DND-41 (cell line): ENCODE measurements around the gene MMAB.

Experiments
- ATAC-seq: fragments of 200-7000 bp; cut with Tn5 transposase; 3 replicates; pipeline ENCODE4 v1.9.1; 2021; ENCODE audit warnings: low read depth; ENCODE audit not compliant: insufficient read depth
- DNase-seq: peaks from one replicate; pipeline ENCODE4 v3.0.0-alpha.2; 2020
- H2AFZ ChIP-seq: 2 replicates; pipeline ENCODE4 v1.6.0; 2012; ENCODE audit warnings: low read depth, low read length
- H3K27ac ChIP-seq: 2 replicates; pipeline ENCODE4 v1.5.1; 2012; ENCODE audit warnings: low read length, inconsistent platforms
- H3K27me3 ChIP-seq: fragments of 200-600 bp; sonication (generic); 2 replicates; pipeline ENCODE4 v1.6.0; 2012; ENCODE audit warnings: low read length, mild to moderate bottlenecking, inconsistent platforms; ENCODE audit not compliant: insufficient read depth, poor library complexity
- H3K36me3 ChIP-seq: 2 replicates; pipeline ENCODE4 v1.5.1; 2012; ENCODE audit warnings: low read length, inconsistent platforms; ENCODE audit not compliant: insufficient read depth
- H3K4me1 ChIP-seq: 2 replicates; pipeline ENCODE4 v1.5.1; 2012; ENCODE audit warnings: mild to moderate bottlenecking, low read length; ENCODE audit not compliant: insufficient read depth
- H3K4me2 ChIP-seq: 2 replicates; pipeline ENCODE4 v1.6.0; 2012; ENCODE audit warnings: mild to moderate bottlenecking, moderate library complexity, low read length, inconsistent platforms; ENCODE audit not compliant: insufficient read depth
- H3K4me3 ChIP-seq, 2 experiments: fragments of 200-600 bp in 1 of 2; shearing (Covaris generic) in 1 of 2; 2 replicates each; pipeline ENCODE4 v1.5.1; 2012 to 2016; ENCODE audit warnings: inconsistent platforms in 2 of 2, low read length in 2 of 2, mild to moderate bottlenecking in 2 of 2, low read depth in 1 of 2, moderate library complexity in 1 of 2
- H3K79me2 ChIP-seq: 2 replicates; pipeline ENCODE4 v1.6.0; 2012; ENCODE audit warnings: low read length, inconsistent platforms; ENCODE audit not compliant: insufficient read depth
- H3K9ac ChIP-seq: 2 replicates; pipeline ENCODE4 v1.6.0; 2012; ENCODE audit warnings: low read depth, mild to moderate bottlenecking, inconsistent platforms, low read length, moderate library complexity
- H3K9me3 ChIP-seq: 2 replicates; pipeline ENCODE4 v1.5.1; 2012; ENCODE audit warnings: low read length, moderate library complexity, mild to moderate bottlenecking, inconsistent platforms; ENCODE audit not compliant: insufficient read depth, severe bottlenecking
- H4K20me1 ChIP-seq: 2 replicates; pipeline ENCODE4 v1.6.0; 2012; ENCODE audit warnings: low read length; ENCODE audit not compliant: insufficient read depth
- EZH2 ChIP-seq: IDR thresholded peaks from 3 replicates; pipeline ENCODE4 v1.6.1; 2012; ENCODE audit warnings: borderline replicate concordance, low read depth, mild to moderate bottlenecking, moderate library complexity, low read length, inconsistent platforms; ENCODE audit not compliant: severe bottlenecking
- TF ChIP-seq, protein P1 (sequence below): IDR thresholded peaks from 2 replicates; pipeline ENCODE4 v1.5.1; 2012; ENCODE audit warnings: borderline replicate concordance, low read length, moderate library complexity, mild to moderate bottlenecking; ENCODE audit not compliant: poor library complexity, severe bottlenecking; ENCODE audit errors: extremely low read depth

Gene MMAB

GRCh38 chr12:109525279-109525585 lies 48.1 kb downstream of the MMAB start:
- Histone ChIP-seq H3K27ac (no peak overlapping the region), H3K36me3 (peaks cover 72% of the 10 kb centered on the region), H3K4me2 (no peak overlapping the region), H3K27me3 (no peaks in the 10 kb centered on the region), H3K79me2 (no peaks in the 10 kb centered on the region), H3K9me3 (no peaks in the 10 kb centered on the region), H2AFZ (no peak overlapping the region), H3K9ac (no peak overlapping the region), H3K4me1 (no peaks in the 10 kb centered on the region), H4K20me1 (no peaks in the 10 kb centered on the region), H3K4me3 (no peak overlapping the region)
- no peak for TF ChIP-seq EZH2
- TF ChIP-seq, protein P1, sequence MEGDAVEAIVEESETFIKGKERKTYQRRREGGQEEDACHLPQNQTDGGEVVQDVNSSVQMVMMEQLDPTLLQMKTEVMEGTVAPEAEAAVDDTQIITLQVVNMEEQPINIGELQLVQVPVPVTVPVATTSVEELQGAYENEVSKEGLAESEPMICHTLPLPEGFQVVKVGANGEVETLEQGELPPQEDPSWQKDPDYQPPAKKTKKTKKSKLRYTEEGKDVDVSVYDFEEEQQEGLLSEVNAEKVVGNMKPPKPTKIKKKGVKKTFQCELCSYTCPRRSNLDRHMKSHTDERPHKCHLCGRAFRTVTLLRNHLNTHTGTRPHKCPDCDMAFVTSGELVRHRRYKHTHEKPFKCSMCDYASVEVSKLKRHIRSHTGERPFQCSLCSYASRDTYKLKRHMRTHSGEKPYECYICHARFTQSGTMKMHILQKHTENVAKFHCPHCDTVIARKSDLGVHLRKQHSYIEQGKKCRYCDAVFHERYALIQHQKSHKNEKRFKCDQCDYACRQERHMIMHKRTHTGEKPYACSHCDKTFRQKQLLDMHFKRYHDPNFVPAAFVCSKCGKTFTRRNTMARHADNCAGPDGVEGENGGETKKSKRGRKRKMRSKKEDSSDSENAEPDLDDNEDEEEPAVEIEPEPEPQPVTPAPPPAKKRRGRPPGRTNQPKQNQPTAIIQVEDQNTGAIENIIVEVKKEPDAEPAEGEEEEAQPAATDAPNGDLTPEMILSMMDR, result no peak
- ATAC-seq (no peak), DNase-seq (no peak)

DNA sequence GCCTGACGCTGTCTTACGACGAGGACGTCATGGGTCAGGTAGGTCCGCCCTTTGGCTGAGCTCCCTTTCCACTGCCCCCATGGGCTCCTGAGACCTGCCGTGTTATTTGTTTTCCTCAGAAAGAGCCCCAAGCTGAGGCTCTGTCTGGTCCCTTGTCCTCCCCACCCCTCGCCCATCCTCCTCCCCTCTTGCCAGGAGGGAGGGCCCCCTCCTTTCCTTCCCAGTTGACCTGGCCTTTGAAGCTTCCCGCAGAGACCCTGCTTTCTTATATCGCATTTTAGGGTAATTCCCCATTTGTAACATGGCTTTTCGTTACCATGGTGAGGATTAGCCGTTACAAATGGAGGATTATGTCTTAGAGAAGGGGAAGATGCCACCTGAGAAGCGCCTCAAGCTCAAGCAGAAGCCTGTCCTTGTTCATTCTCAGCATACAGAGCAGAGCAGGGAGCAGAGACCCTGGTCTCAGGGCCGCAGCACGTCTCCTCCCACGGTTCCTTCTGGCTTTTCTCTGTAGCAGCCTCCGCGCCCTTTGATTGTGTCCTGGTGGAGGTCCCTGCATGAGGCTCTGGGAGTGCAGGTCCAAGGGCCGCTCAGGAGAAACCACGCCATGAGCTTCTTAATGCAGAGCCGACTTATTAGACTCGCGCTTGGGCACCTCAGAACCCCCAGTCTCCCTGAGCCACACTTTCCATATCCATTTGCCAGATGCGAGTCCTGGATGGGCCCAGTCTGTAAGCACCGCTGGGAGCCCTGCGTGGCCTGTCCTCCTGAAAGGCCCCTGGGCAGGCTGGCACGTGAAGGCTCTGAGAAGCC lies 48.6 kb downstream of the MMAB start:
- Histone ChIP-seq H3K79me2 (no peaks in the 10 kb centered on the region), H3K36me3 (peaks cover 72% of the 10 kb centered on the region), H3K27ac (no peak overlapping the region), H3K4me1 (no peaks in the 10 kb centered on the region), H3K4me3 (no peak overlapping the region), H3K27me3 (no peaks in the 10 kb centered on the region), H3K4me2 (no peak overlapping the region), H3K9me3 (no peaks in the 10 kb centered on the region), H2AFZ (no peak overlapping the region), H4K20me1 (no peaks in the 10 kb centered on the region), H3K9ac (no peak overlapping the region)
- DNase-seq, result no peak
- TF ChIP-seq, protein P1, result no peak
- TF ChIP-seq EZH2, result no peak
- no peak for ATAC-seq

DNA sequence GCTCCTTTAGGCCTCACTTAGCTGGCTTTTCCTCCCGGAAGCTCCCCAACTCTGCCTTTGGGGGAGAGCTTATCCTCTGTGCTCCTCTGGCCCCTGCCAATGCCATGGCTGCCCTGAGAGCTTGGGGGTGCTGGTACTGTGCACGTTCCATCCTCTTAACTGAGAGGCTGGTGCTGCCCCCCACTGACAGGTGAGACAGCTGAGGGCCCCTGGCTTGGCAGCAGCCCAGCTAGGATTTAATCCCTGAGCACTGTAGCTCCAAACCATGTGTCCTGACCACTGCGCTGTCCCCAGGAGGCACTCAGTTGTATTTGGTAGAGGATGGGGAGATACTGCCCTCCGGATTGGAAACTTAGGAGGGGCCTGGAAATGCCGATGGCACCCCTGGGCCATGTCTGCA lies 49.8 kb downstream of the MMAB start:
- H3K36me3 ChIP-seq, result peaks cover 77% of the 10 kb centered on the region
- no peak for ATAC-seq
- H3K79me2 ChIP-seq, result no peaks in the 10 kb centered on the region
- no peak overlapping the region for H3K4me2 ChIP-seq
- H3K27ac ChIP-seq, result no peak overlapping the region
- DNase-seq, result no peak
- H2AFZ ChIP-seq, result no peak overlapping the region
- no peak overlapping the region for H3K9ac ChIP-seq
- H4K20me1 ChIP-seq, result no peaks in the 10 kb centered on the region
- TF ChIP-seq EZH2, result no peak
- TF ChIP-seq, protein P1, result no peak
- no peaks in the 10 kb centered on the region for H3K4me1 ChIP-seq
- no peaks in the 10 kb centered on the region for H3K9me3 ChIP-seq
- no peaks in the 10 kb centered on the region for H3K27me3 ChIP-seq
- no peak overlapping the region for H3K4me3 ChIP-seq

DNA sequence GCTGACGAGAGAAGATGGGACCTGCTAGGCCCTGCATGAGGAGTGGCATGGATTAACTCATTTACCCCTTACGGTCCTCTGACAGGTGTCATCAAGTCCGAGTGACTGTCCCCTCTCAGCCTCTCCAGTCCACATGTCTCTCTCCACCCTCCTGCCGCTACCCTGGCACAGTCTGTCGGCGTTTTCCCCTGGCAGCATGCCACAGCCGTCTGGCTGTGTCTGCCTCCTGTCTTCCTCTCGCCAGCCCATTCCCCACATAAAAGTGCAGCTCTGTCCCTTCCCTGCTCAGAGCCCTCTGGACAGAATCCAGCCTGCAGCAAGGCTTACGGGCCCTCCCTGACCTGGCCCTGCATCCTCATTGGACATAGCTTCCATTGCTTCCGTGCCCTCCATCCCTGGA lies 50.2 kb downstream of the MMAB start:
- H3K27ac ChIP-seq, result no peak overlapping the region
- no peak overlapping the region for H3K9ac ChIP-seq
- no peak overlapping the region for H3K4me3 ChIP-seq
- no peak for DNase-seq
- TF ChIP-seq, protein P1, result no peak
- no peak for TF ChIP-seq EZH2
- no peaks in the 10 kb centered on the region for H3K79me2 ChIP-seq
- no peaks in the 10 kb centered on the region for H4K20me1 ChIP-seq
- no peak for ATAC-seq
- no peaks in the 10 kb centered on the region for H3K4me1 ChIP-seq
- peaks cover 80% of the 10 kb centered on the region for H3K36me3 ChIP-seq
- H3K4me2 ChIP-seq, result no peak overlapping the region
- no peak overlapping the region for H2AFZ ChIP-seq
- H3K9me3 ChIP-seq, result no peaks in the 10 kb centered on the region
- H3K27me3 ChIP-seq, result no peaks in the 10 kb centered on the region
